ENCODE data around the gene HYPK.
"Not testable (repeated sequence)": the region's sequence is repeated elsewhere in the genome, so short reads cannot be mapped to it uniquely, and the experiment has no call there.

The HYPK gene

GRCh38 chr15:43799209-43799944 is 1.0 kb upstream of the HYPK start:
- POLR2A ChIA-PET: no interaction called here
- DNase-seq (ENCODE audit: low read depth, low spot score): no peak
- no peak for TF ChIP-seq CTCF (IDR thresholded peaks at IDR 0.05; ENCODE audit: insufficient read depth, low read length, missing control alignments)
- H3K4me3 ChIP-seq (ENCODE audit: low read depth, low read length): no peak overlapping the region
- CTCF ChIA-PET: no interaction called here

GRCh38 chr15:43799945-43800285 is 484 bp upstream of the HYPK start, which contains the start of gene SERINC4:
SERINC4 (minus strand) TSS chr15:43800220; CDS start chr15:43799986, 234 bp downstream.
- TF ChIP-seq CTCF (IDR thresholded peaks at IDR 0.05; ENCODE audit: insufficient read depth, low read length, missing control alignments): no peak
- CTCF ChIA-PET: interaction anchor here (1.2 kb wide), 1 partner anchor 23 kb away, joined by 4 read pairs; no protein-coding TSS in a partner anchor
- POLR2A ChIA-PET: interaction anchor here (0.9 to 1.4 kb wide), 4 partner anchors 9 to 25 kb away, joined by 4 to 8 read pairs (median 6); partner anchors contain the start of genes ELL3 and MFAP1
- peak within 1 kb of the TSS; percentile 89 for H3K4me3 ChIP-seq (ENCODE audit: low read depth, low read length)
- DNase-seq (ENCODE audit: low read depth, low spot score): no peak

GRCh38 chr15:43802676-43803075 is 2.3 kb downstream of the HYPK start:
- CTCF ChIA-PET: interaction anchor here (1.4 kb wide), 1 partner anchor 25 kb away, joined by 3 read pairs; the partner anchor contains the start of gene ELL3
- DNase-seq (ENCODE audit: low read depth, low spot score); H3K4me3 ChIP-seq (ENCODE audit: low read depth, low read length); POLR2A ChIA-PET: not testable (repeated sequence)

- POLR2A ChIA-PET: interaction anchor here (2.0 kb wide), 1 partner anchor 8 kb away, joined by 5 read pairs; the partner anchor contains the start of genes HYPK and SERINC4
- no peak overlapping the region for H3K4me3 ChIP-seq (ENCODE audit: low read depth, low read length)
- TF ChIP-seq CTCF (IDR thresholded peaks at IDR 0.05; ENCODE audit: insufficient read depth, low read length, missing control alignments): no peak
- CTCF ChIA-PET: interaction anchor here (0.8 to 0.9 kb wide), 2 partner anchors 13 to 31 kb away, joined by 3 to 4 read pairs; no protein-coding TSS in a partner anchor
- no peak for DNase-seq (ENCODE audit: low read depth, low spot score)
These were observed 8.1 kb downstream of the HYPK start for GRCh38 chr15:43808435-43808950.

- no peak for DNase-seq (ENCODE audit: low read depth, low spot score)
- TF ChIP-seq CTCF (IDR thresholded peaks at IDR 0.05; ENCODE audit: insufficient read depth, low read length, missing control alignments): no peak
- CTCF ChIA-PET: interaction anchor here (0.8 to 1.2 kb wide), 3 partner anchors 12 to 31 kb away, joined by 3 to 4 read pairs (median 3); no protein-coding TSS in a partner anchor
- no peak overlapping the region for H3K4me3 ChIP-seq (ENCODE audit: low read depth, low read length)
- POLR2A ChIA-PET: interaction anchor here (2.0 kb wide), 1 partner anchor 9 kb away, joined by 5 read pairs; the partner anchor contains the start of genes HYPK and SERINC4
These were observed 8.7 kb downstream of the HYPK start for GRCh38 chr15:43808960-43809678.

- H3K4me3 ChIP-seq (ENCODE audit: low read depth, low read length); CTCF ChIA-PET; DNase-seq (ENCODE audit: low read depth, low spot score); POLR2A ChIA-PET: not testable (repeated sequence)
These were observed 14.7 kb downstream of the HYPK start for GRCh38 chr15:43815064-43815463.

- no peak for TF ChIP-seq CTCF (IDR thresholded peaks at IDR 0.05; ENCODE audit: insufficient read depth, low read length, missing control alignments)
- no peak overlapping the region for H3K4me3 ChIP-seq (ENCODE audit: low read depth, low read length)
- CTCF ChIA-PET: interaction anchor here (0.9 to 1.1 kb wide), 2 partner anchors 12 to 13 kb away, joined by 3 to 4 read pairs; no protein-coding TSS in a partner anchor
- DNase-seq (ENCODE audit: low read depth, low spot score): no peak
- POLR2A ChIA-PET: no interaction called here
These were observed 21.1 kb downstream of the HYPK start for GRCh38 chr15:43821505-43821904.
